K562 (cell line): ENCODE data around the gene MXRA7. TPM values are rescaled to one million over a fixed set of nuclear protein-coding genes. Genes with fewer than 3 reads are reported as not detected.

Source experiments
- ATAC-seq: fragments of 200-7000 bp; cut with Tn5 transposase; 3 replicates; pipeline ENCODE4 v1.9.1; 2020; ENCODE audit warnings: moderate library complexity
- BruUV-seq: library from RNA; stranded (reverse); fragments of 400-500 nt; replicated peaks from 2 replicates; lab custom pipeline; 2021; lab: Mats Ljungman, UMichigan
- CTCF ChIA-PET: fragments of 300-600 bp; formaldehyde crosslinking; extraction: SDS; loops from one replicate; lab custom pipeline; 2021; ENCODE audit warnings: low intra/inter-chr PET ratio; lab: Yijun Ruan, JAX
- POLR2A ChIA-PET: fragments of 300-600, 350-650 bp; sonication (Branson Sonifier 250); formaldehyde crosslinking; extraction: SDS; loops from one replicate; lab custom pipeline; 2021; ENCODE audit warnings: antibody characterized with exemption, inconsistent platforms; lab: Yijun Ruan, JAX
- DNase-seq, 4 experiments: peaks; one replicate each; pipeline versions ENCODE4 v3.0.0 to v3.0.0-alpha.2; 2011 to 2018; ENCODE audit warnings: low spot score in 3 of 4, mixed read lengths in 3 of 4; ENCODE audit errors: extremely low read depth in 1 of 4
- FAIRE-seq: peaks from 2 replicates; lab custom pipeline; 2011; peaks lifted over from hg19 to GRCh38; lab: Jason Lieb, UNC
- H2AFZ ChIP-seq: 2 replicates; pipeline ENCODE4 v1.6.0; 2011; ENCODE audit warnings: low read depth, low read length, control low read depth, inconsistent platforms
- H3K27ac ChIP-seq: fragments of 200-600 bp; 3 replicates; pipeline ENCODE4 v1.8.0; 2011; ENCODE audit warnings: low read depth, mild to moderate bottlenecking, control low read depth, inconsistent platforms, low read length, moderate library complexity, mixed read lengths; ENCODE audit errors: extremely low read depth
- H3K27me3 ChIP-seq, 2 experiments: fragments of 300-600 bp in 1 of 2; 2 replicates in 1 of 2; 3 replicates in 1 of 2; pipeline versions ENCODE4 v1.6.0 to v1.8.0; 2011; ENCODE audit warnings: inconsistent platforms in 2 of 2, low read length in 2 of 2, mild to moderate bottlenecking in 1 of 2, mixed read lengths in 1 of 2, moderate library complexity in 1 of 2; ENCODE audit not compliant: control insufficient read depth in 2 of 2, insufficient read depth in 2 of 2
- H3K36me3 ChIP-seq: fragments of 300-600 bp; 3 replicates; pipeline ENCODE4 v1.8.0; 2011; ENCODE audit warnings: mild to moderate bottlenecking, low read length, inconsistent platforms; ENCODE audit not compliant: control insufficient read depth, insufficient read depth
- H3K4me1 ChIP-seq, 2 experiments: fragments of 200-600 bp in 1 of 2; replicated peaks in 1 of 2; 2 replicates in 1 of 2; 3 replicates in 1 of 2; pipeline versions ENCODE4 v1.5.1 to v1.8.0; 2011; ENCODE audit warnings: inconsistent platforms in 2 of 2, low read length in 2 of 2, mild to moderate bottlenecking in 1 of 2, mixed read lengths in 1 of 2, moderate library complexity in 1 of 2; ENCODE audit not compliant: control insufficient read depth in 2 of 2, insufficient read depth in 2 of 2
- H3K4me2 ChIP-seq: 2 replicates; pipeline ENCODE4 v1.6.1; 2011; ENCODE audit warnings: low read length, control low read depth, inconsistent platforms, mixed read lengths; ENCODE audit not compliant: insufficient read depth
- H3K4me3 ChIP-seq: fragments of 200-600 bp; sonication (generic), shearing (Covaris generic); 2 replicates; pipeline ENCODE4 v1.5.1; 2016; ENCODE audit warnings: control low read depth, inconsistent platforms
- H3K79me2 ChIP-seq: fragments of 200-600 bp; 3 replicates; pipeline ENCODE4 v1.8.0; 2011; ENCODE audit warnings: low read length, inconsistent platforms; ENCODE audit not compliant: control insufficient read depth, insufficient read depth
- H3K9ac ChIP-seq, 2 experiments: 2 replicates each; pipeline versions ENCODE4 v1.6.0 to v1.6.1; 2011; ENCODE audit warnings: low read depth in 2 of 2, low read length in 2 of 2, control low read depth in 1 of 2, inconsistent platforms in 1 of 2, mild to moderate bottlenecking in 1 of 2, mixed read lengths in 1 of 2; ENCODE audit not compliant: insufficient read depth in 1 of 2
- H3K9me1 ChIP-seq: one replicate; pipeline ENCODE4 v1.6.0; 2011; ENCODE audit warnings: inconsistent platforms, mild to moderate bottlenecking, low read length, moderate library complexity; ENCODE audit not compliant: control insufficient read depth, insufficient read depth
- H3K9me3 ChIP-seq: replicated peaks from 2 replicates; pipeline ENCODE4 v1.5.1; 2011; ENCODE audit warnings: low read depth, low read length, inconsistent platforms; ENCODE audit not compliant: control insufficient read depth, insufficient read depth
- H4K20me1 ChIP-seq: replicated peaks from 2 replicates; pipeline ENCODE4 v1.6.1; 2011; ENCODE audit warnings: low read length, inconsistent platforms, mixed read lengths; ENCODE audit not compliant: control insufficient read depth, insufficient read depth
- ESRRB ChIP-seq: fragments of 250-450 bp; sonication (Bioruptor Pico); IDR thresholded peaks from 2 replicates; pipeline ENCODE4 v1.5.0; 2020; ENCODE audit warnings: mild to moderate bottlenecking, moderate library complexity, borderline replicate concordance
- FOXA3 ChIP-seq, 2 experiments: fragments of 450-650 bp in 1 of 2; sonication (generic) in 1 of 2; formaldehyde crosslinking; IDR thresholded peaks in 1 of 2; conservative IDR thresholded peaks in 1 of 2; 2 replicates each; pipeline versions ENCODE4 v1.4.0 to v1.8.0; 2020 to 2022; ENCODE audit warnings: mild to moderate bottlenecking in 2 of 2, missing genetic modification reagents in 1 of 2
- HDGF ChIP-seq: fragments of 450-650 bp; IDR thresholded peaks from 2 replicates; pipeline ENCODE4 v1.6.1; 2016
- MAFF ChIP-seq: IDR thresholded peaks from 2 replicates; pipeline ENCODE4 v1.6.1; 2012; ENCODE audit warnings: low read length, improper control_type of control experiment
- PURB ChIP-seq: sonication (generic); formaldehyde crosslinking; IDR thresholded peaks from 2 replicates; pipeline ENCODE4 v1.9.0; 2021; ENCODE audit warnings: low read depth, mild to moderate bottlenecking, missing genetic modification reagents
- RBM14 ChIP-seq: fragments of 200-400 bp; formaldehyde crosslinking; IDR thresholded peaks from 2 replicates; pipeline ENCODE4 v1.6.1; 2018; ENCODE audit warnings: low read depth, mild to moderate bottlenecking, low read length, moderate library complexity, borderline replicate concordance; ENCODE audit not compliant: insufficient read depth
- WGBS: fragments of 100-300 bp; shearing (Covaris generic); methylation state at CpG from one replicate; pipeline ENCODE4 v1.1.6; 2016; ENCODE audit warnings: low coverage, mixed read lengths; ENCODE audit not compliant: insufficient coverage; ENCODE audit errors: missing lambda C conversion rate; 5-methylcytosine and 5-hydroxymethylcytosine counted together
- in situ Hi-C: fragments of 300-500 bp; cut with MboI; formaldehyde crosslinking; loops from 4 replicates; pipeline ENCODE4 v1.15.0; 2018; ENCODE audit warnings: inconsistent platforms, mixed read lengths
- intact Hi-C: fragments of 100-400 bp; cut with micrococcal nuclease; formaldehyde crosslinking; loops from 2 replicates; pipeline ENCODE4 v1.14.2; 2022
- polyA plus RNA-seq, 8 experiments: library from polyadenylated mRNA; depleted of rRNA in 4 of 8; stranded (reverse) in 5 of 8; unstranded in 3 of 8; fragments of >200 nt; fragmentation: Nextera tagmentation in 2 of 8; fragmentation: Illumina TruSeq in 1 of 8; extraction: Ambion mirVana in 2 of 8; extraction: Trizol in 1 of 8; gene quantifications; 2 replicates each; pipeline versions ENCODE4 v1.2.1 to v1.2.3, GENCODE V29; 2011 to 2014; ENCODE audit warnings: inconsistent platforms in 1 of 8, missing spikeins in 1 of 8
- total RNA-seq, 7 experiments: library from RNA; depleted of rRNA in 6 of 7; stranded (reverse); fragments of >200 nt in 6 of 7; fragmentation: Illumina TruSeq in 2 of 7; extraction: Trizol in 2 of 7; gene quantifications; 2 replicates each; pipeline versions ENCODE4 v1.2.1 to v1.2.3, GENCODE V29; 2011 to 2021; ENCODE audit warnings: low replicate concordance in 1 of 7
- TF ChIP-seq, protein P1 (sequence below): fragments of 450-650 bp; IDR thresholded peaks from 2 replicates; pipeline ENCODE4 v1.6.1; 2016; ENCODE audit warnings: low read depth, mild to moderate bottlenecking, moderate library complexity
- TF ChIP-seq, protein P2 (sequence below): fragments of 450-650 bp; IDR thresholded peaks from 2 replicates; pipeline ENCODE4 v1.6.1; 2018; ENCODE audit not compliant: partially characterized antibody

Gene MXRA7
- total and polyA plus RNA-seq, 9 of the 15 experiments (the other 6 are each of a cell fraction or from before 2014, with no cell fraction given), result 2.6 to 38.4 (median 14.3) TPM

DNA sequence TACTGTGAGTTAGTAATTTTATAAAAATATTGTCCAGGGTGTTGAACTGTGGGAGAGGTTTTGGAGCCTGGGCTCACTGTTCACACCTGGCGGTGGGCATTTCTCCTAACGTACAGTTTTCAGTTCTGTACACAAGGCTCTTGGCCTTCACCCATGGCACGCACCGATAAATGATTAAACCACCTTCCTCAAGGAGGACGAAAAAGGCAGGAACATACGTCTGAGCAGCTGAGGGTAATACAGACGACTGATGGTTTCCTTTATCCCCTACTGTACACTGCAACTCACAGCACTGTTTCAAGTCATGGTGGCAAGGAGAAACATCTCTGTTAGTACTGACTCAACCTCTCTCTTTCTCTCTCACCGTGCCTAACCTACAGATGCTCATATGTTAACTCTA, 65.8 kb downstream of the MXRA7 start:
- in situ Hi-C loops, result no loop called here
- ATAC-seq (no peak), FAIRE-seq (no peak), DNase-seq (no peak)
- H3K79me2 ChIP-seq, result peaks cover 37% of the 10 kb centered on the region
- H3K27ac ChIP-seq, result no peak overlapping the region
- no peak for TF ChIP-seq ESRRB
- TF ChIP-seq RBM14, result no peak
- no peak for TF ChIP-seq FOXA3 (CRISPR knock-in tag; conservative IDR thresholded peaks at IDR 0.05 in 1 of 2, IDR thresholded peaks at IDR 0.05 in 1 of 2)
- no peak for TF ChIP-seq MAFF
- TF ChIP-seq, protein P1, sequence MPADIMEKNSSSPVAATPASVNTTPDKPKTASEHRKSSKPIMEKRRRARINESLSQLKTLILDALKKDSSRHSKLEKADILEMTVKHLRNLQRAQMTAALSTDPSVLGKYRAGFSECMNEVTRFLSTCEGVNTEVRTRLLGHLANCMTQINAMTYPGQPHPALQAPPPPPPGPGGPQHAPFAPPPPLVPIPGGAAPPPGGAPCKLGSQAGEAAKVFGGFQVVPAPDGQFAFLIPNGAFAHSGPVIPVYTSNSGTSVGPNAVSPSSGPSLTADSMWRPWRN, result no peak
- no peak for TF ChIP-seq PURB (CRISPR knock-in tag)
- TF ChIP-seq, protein P2, sequence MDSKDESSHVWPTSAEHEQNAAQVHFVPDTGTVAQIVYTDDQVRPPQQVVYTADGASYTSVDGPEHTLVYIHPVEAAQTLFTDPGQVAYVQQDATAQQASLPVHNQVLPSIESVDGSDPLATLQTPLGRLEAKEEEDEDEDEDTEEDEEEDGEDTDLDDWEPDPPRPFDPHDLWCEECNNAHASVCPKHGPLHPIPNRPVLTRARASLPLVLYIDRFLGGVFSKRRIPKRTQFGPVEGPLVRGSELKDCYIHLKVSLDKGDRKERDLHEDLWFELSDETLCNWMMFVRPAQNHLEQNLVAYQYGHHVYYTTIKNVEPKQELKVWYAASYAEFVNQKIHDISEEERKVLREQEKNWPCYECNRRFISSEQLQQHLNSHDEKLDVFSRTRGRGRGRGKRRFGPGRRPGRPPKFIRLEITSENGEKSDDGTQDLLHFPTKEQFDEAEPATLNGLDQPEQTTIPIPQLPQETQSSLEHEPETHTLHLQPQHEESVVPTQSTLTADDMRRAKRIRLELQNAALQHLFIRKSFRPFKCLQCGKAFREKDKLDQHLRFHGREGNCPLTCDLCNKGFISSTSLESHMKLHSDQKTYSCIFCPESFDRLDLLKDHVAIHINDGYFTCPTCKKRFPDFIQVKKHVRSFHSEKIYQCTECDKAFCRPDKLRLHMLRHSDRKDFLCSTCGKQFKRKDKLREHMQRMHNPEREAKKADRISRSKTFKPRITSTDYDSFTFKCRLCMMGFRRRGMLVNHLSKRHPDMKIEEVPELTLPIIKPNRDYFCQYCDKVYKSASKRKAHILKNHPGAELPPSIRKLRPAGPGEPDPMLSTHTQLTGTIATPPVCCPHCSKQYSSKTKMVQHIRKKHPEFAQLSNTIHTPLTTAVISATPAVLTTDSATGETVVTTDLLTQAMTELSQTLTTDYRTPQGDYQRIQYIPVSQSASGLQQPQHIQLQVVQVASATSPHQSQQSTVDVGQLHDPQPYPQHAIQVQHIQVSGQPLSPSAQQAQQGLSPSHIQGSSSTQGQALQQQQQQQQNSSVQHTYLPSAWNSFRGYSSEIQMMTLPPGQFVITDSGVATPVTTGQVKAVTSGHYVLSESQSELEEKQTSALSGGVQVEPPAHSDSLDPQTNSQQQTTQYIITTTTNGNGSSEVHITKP, result no peak
- no peak for TF ChIP-seq HDGF
- 82% methylated on average over 8 of the region's 8 CpGs for WGBS
- no TSS peak for BruUV-seq
- CTCF ChIA-PET, result no interaction called here
- no peaks in the 10 kb centered on the region for H3K9me1 ChIP-seq
- H3K4me3 ChIP-seq, result no peak overlapping the region
- intact Hi-C loops, result loop anchor here (5.0 kb wide), 1 partner anchor 82 kb away; the partner anchor contains the start of genes JMJD6 and METTL23
- H3K9me3 ChIP-seq, result peaks cover 14% of the 10 kb centered on the region
- peaks cover 9 to 13% of the 10 kb centered on the region in 2 experiments; a peak in 4 of 5 replicates for H3K4me1 ChIP-seq
- H3K36me3 ChIP-seq, result no peaks in the 10 kb centered on the region; the same call in 1 of the 3 replicates
- H4K20me1 ChIP-seq, result no peaks in the 10 kb centered on the region
- H2AFZ ChIP-seq, result 0 out of 2 replicates have a peak overlapping the region, but pooled peaks have one; percentile 15
- H3K27me3 ChIP-seq, result no peaks in the 10 kb centered on the region
- no peak overlapping the region for H3K9ac ChIP-seq
- POLR2A ChIA-PET, result no interaction called here
- no peak overlapping the region for H3K4me2 ChIP-seq
